HepG2 (cell line): ENCODE measurements around the gene DYNLT2B. TPM values are rescaled to one million over a fixed set of nuclear protein-coding genes. Genes with fewer than 3 reads are reported as not detected.

Source experiments
- KAT8 ChIP-seq: IDR thresholded peaks from 2 replicates; pipeline ENCODE4 v1.6.1; 2016; ENCODE audit warnings: missing genetic modification reagents, missing compliant biosample characterization
- KLF13 ChIP-seq: sonication (generic); formaldehyde crosslinking; IDR thresholded peaks from 2 replicates; pipeline ENCODE4 v1.4.0; 2020; ENCODE audit warnings: mild to moderate bottlenecking, missing genetic modification reagents
- NBN ChIP-seq: fragments of 450-650 bp; conservative IDR thresholded peaks from 2 replicates; pipeline ENCODE4 v1.6.1; 2017
- SALL1 ChIP-seq: sonication (generic); formaldehyde crosslinking; IDR thresholded peaks from 2 replicates; pipeline ENCODE4 v1.8.0; 2022; ENCODE audit warnings: mild to moderate bottlenecking, missing genetic modification reagents
- SPEN ChIP-seq: sonication (generic); formaldehyde crosslinking; IDR thresholded peaks from 2 replicates; pipeline ENCODE4 v1.5.1; 2020; ENCODE audit warnings: low read depth, mild to moderate bottlenecking, missing genetic modification reagents
- TCF12 ChIP-seq, 2 experiments: fragments of 450-650 bp in 1 of 2; sonication (generic) in 1 of 2; formaldehyde crosslinking in 1 of 2; IDR thresholded peaks; 2 replicates each; pipeline versions ENCODE4 v1.6.1 to v1.8.0; 2017 to 2022; ENCODE audit warnings: antibody characterized with exemption in 1 of 2, mild to moderate bottlenecking in 1 of 2, missing genetic modification reagents in 1 of 2, moderate library complexity in 1 of 2
- ZFP82 ChIP-seq: sonication (generic); formaldehyde crosslinking; IDR thresholded peaks from 2 replicates; pipeline ENCODE4 v1.5.1; 2020; ENCODE audit warnings: mild to moderate bottlenecking, missing genetic modification reagents, borderline replicate concordance
- ZNF260 ChIP-seq: sonication (generic); formaldehyde crosslinking; IDR thresholded peaks from 2 replicates; pipeline ENCODE4 v1.4.0; 2020; ENCODE audit warnings: missing genetic modification reagents, low read depth, mild to moderate bottlenecking, borderline replicate concordance
- ZNF318 ChIP-seq: sonication (generic); formaldehyde crosslinking; IDR thresholded peaks from 2 replicates; pipeline ENCODE4 v1.4.0; 2020; ENCODE audit warnings: mild to moderate bottlenecking, missing genetic modification reagents
- ZNF549 ChIP-seq: sonication (generic); formaldehyde crosslinking; IDR thresholded peaks from 2 replicates; pipeline ENCODE4 v1.5.0; 2020; ENCODE audit warnings: missing genetic modification reagents
- ZNF616 ChIP-seq: sonication (generic); formaldehyde crosslinking; IDR thresholded peaks from 2 replicates; pipeline ENCODE4 v1.5.0; 2020; ENCODE audit warnings: low read depth, mild to moderate bottlenecking, missing genetic modification reagents
- ZNF7 ChIP-seq: IDR thresholded peaks from 2 replicates; pipeline ENCODE4 v1.6.1; 2016; ENCODE audit warnings: missing biosample characterization, missing genetic modification reagents
- polyA plus RNA-seq, 8 experiments: library from polyadenylated mRNA; depleted of rRNA in 3 of 8; stranded (reverse) in 7 of 8; unstranded in 1 of 8; fragments of >200 nt; fragmentation: Illumina TruSeq in 4 of 8; extraction: Trizol in 4 of 8; gene quantifications; 2 replicates each; pipeline versions ENCODE4 v1.2.1 to v1.2.3, GENCODE V29; 2011 to 2016; ENCODE audit warnings: low read depth in 4 of 8, missing spikeins in 1 of 8, mixed read lengths in 1 of 8; ENCODE audit not compliant: insufficient read depth in 1 of 8
- total RNA-seq, 5 experiments: library from RNA; depleted of rRNA; stranded (reverse); fragments of >200 nt; fragmentation: Illumina TruSeq; extraction: Trizol; gene quantifications; 2 replicates each; pipeline ENCODE4 v1.2.3, GENCODE V29; 2016; ENCODE audit warnings: low read depth in 1 of 5
- TF ChIP-seq, protein P1 (sequence below): sonication (generic); formaldehyde crosslinking; conservative IDR thresholded peaks from 2 replicates; pipeline ENCODE4 v1.4.0; 2020; ENCODE audit warnings: missing genetic modification reagents
- TF ChIP-seq, protein P2 (sequence below): sonication (generic); formaldehyde crosslinking; IDR thresholded peaks from 2 replicates; pipeline ENCODE4 v1.8.1; 2023; ENCODE audit warnings: mild to moderate bottlenecking, moderate library complexity, missing genetic modification reagents
- TF ChIP-seq, protein P3 (sequence below): sonication (generic); formaldehyde crosslinking; IDR thresholded peaks from 2 replicates; pipeline ENCODE4 v1.5.1; 2020; ENCODE audit warnings: missing genetic modification reagents, mild to moderate bottlenecking, borderline replicate concordance

Gene DYNLT2B
- total and polyA plus RNA-seq, 2 of the 13 experiments (the other 11 are each of a cell fraction or from before 2014, with no cell fraction given) = 4.0 to 7.0 TPM

- TF ChIP-seq, protein P1, sequence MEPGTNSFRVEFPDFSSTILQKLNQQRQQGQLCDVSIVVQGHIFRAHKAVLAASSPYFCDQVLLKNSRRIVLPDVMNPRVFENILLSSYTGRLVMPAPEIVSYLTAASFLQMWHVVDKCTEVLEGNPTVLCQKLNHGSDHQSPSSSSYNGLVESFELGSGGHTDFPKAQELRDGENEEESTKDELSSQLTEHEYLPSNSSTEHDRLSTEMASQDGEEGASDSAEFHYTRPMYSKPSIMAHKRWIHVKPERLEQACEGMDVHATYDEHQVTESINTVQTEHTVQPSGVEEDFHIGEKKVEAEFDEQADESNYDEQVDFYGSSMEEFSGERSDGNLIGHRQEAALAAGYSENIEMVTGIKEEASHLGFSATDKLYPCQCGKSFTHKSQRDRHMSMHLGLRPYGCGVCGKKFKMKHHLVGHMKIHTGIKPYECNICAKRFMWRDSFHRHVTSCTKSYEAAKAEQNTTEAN (CRISPR knock-in tag) = no peak; the same call in 1 of the 2 replicates
- TF ChIP-seq KLF13 = no peak; the same call in 1 of the 2 replicates
- peak; percentile 66; the same call in 1 of the 2 replicates for TF ChIP-seq SALL1 (CRISPR knock-in tag)
- TF ChIP-seq, protein P2, sequence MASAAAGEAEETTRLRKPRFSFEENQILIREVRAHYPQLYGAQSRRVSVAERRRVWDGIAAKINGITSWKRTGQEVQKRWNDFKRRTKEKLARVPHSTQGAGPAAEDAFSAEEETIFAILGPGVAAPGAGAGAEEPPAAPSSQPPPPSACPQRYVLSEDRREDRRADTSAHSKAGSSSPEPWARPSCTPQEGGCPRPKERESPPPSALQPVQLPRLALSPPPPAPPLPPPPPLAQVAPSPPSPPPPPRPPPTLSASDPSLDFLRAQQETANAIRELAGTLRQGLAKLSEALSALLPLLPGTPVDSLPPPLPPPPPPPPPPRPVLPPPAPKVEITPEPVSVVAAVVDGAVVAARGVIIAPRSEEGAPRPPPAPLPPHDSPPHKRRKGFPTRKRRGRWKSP (CRISPR knock-in tag) = no peak; the same call in 1 of the 2 replicates
- no peak for TF ChIP-seq NBN
- TF ChIP-seq SPEN = peak; percentile 73; the same call in 1 of the 2 replicates
- TF ChIP-seq ZNF260 (CRISPR knock-in tag) = no peak
- TF ChIP-seq ZNF318 = no peak
- TF ChIP-seq ZNF7 (CRISPR knock-in tag) = no peak
- TF ChIP-seq ZNF616 (CRISPR knock-in tag) = peak; percentile 22; the same call in 1 of the 2 replicates
- peak; percentile 96 for TF ChIP-seq KAT8 (CRISPR knock-in tag)
- TF ChIP-seq ZFP82 = no peak
- TF ChIP-seq ZNF549 (CRISPR knock-in tag) = no peak
- TF ChIP-seq TCF12 (IDR thresholded peaks at IDR 0.05) = no peak
- no peak for TF ChIP-seq TCF12 (CRISPR knock-in tag; IDR thresholded peaks at IDR 0.05)
- TF ChIP-seq, protein P3, sequence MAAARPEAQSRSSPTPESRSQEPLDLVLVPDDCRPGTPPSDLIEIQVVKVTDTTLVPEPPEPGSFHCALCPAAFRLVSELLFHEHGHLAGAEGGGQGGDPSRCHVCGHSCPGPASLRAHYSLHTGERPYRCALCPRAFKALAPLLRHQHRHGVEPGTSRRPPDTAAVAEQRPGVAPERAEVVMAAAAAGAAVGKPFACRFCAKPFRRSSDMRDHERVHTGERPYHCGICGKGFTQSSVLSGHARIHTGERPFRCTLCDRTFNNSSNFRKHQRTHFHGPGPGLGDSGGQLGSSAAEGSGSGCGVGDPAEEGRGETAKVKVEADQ (CRISPR knock-in tag) = no peak
Observed at GRCh38 chr3:196287440-196288140, 30.4 kb downstream of the DYNLT2B start, which contains the start of gene PCYT1A (continued).
